Glomerular visceral epithelial cell (primary cell): ENCODE measurements around the gene ECPAS.
"Not testable (repeated sequence)": the region's sequence is repeated elsewhere in the genome, so short reads cannot be mapped to it uniquely, and the experiment has no call there.

ENCODE experiments used
- DNase-seq: peaks from one replicate; pipeline ENCODE4 v3.0.0-alpha.2; 2016; ENCODE audit errors: extremely low spot score

The ECPAS gene

GRCh38 chr9:111423389-111423788, 60.8 kb downstream of the ECPAS start:
- no peak for DNase-seq

GRCh38 chr9:111414406-111414805, 69.8 kb downstream of the ECPAS start:
- DNase-seq, result no peak

- DNase-seq, result no peak
These were observed 70.2 kb downstream of the ECPAS start for GRCh38 chr9:111413996-111414395.

- DNase-seq, result no peak
These were observed 71.9 kb downstream of the ECPAS start for GRCh38 chr9:111412280-111412679.

GRCh38 chr9:111411266-111411665, 72.9 kb downstream of the ECPAS start:
- DNase-seq, result no peak

GRCh38 chr9:111407813-111408212, 76.4 kb downstream of the ECPAS start:
- DNase-seq, result no peak

- DNase-seq, result no peak
These were observed 78.5 kb downstream of the ECPAS start for GRCh38 chr9:111405701-111406100.

- not testable (repeated sequence) for DNase-seq
These were observed 82.7 kb downstream of the ECPAS start for GRCh38 chr9:111401486-111401885.

GRCh38 chr9:111400564-111400898, 83.7 kb downstream of the ECPAS start:
- DNase-seq, result no peak

- peak; percentile 24 for DNase-seq
These were observed 84.2 kb downstream of the ECPAS start for GRCh38 chr9:111399772-111400563.

- no peak for DNase-seq
These were observed 84.9 kb downstream of the ECPAS start for GRCh38 chr9:111399211-111399739.

- no peak for DNase-seq
These were observed 90.2 kb downstream of the ECPAS start for GRCh38 chr9:111393971-111394370.

GRCh38 chr9:111389406-111389805, 94.8 kb downstream of the ECPAS start:
- no peak for DNase-seq

GRCh38 chr9:111386386-111386785, 97.8 kb downstream of the ECPAS start:
- DNase-seq, result peak; percentile 7

- no peak for DNase-seq
These were observed 103.2 kb downstream of the ECPAS start for GRCh38 chr9:111381006-111381405.

- DNase-seq, result no peak
These were observed 108.2 kb downstream of the ECPAS start for GRCh38 chr9:111375817-111376564.

GRCh38 chr9:111375062-111375461, 109.1 kb downstream of the ECPAS start:
- no peak for DNase-seq

- DNase-seq, result no peak
These were observed 111.9 kb downstream of the ECPAS start for GRCh38 chr9:111372297-111372696.

- DNase-seq, result no peak
These were observed 117.2 kb downstream of the ECPAS start for GRCh38 chr9:111366978-111367377.

GRCh38 chr9:111362526-111362925, 121.7 kb downstream of the ECPAS start:
- no peak for DNase-seq

GRCh38 chr9:111360881-111361280, 123.3 kb downstream of the ECPAS start:
- no peak for DNase-seq

GRCh38 chr9:111356481-111357244, 127.5 kb downstream of the ECPAS start:
- peak; percentile 77 for DNase-seq
